CD1c-positive myeloid dendritic cell (primary cell): ENCODE measurements around the gene SFRP5.

ENCODE experiments used
- DNase-seq: peaks from one replicate; pipeline ENCODE4 v3.0.0-alpha.2; 2016; ENCODE audit errors: extremely low spot score

The SFRP5 gene

DNA sequence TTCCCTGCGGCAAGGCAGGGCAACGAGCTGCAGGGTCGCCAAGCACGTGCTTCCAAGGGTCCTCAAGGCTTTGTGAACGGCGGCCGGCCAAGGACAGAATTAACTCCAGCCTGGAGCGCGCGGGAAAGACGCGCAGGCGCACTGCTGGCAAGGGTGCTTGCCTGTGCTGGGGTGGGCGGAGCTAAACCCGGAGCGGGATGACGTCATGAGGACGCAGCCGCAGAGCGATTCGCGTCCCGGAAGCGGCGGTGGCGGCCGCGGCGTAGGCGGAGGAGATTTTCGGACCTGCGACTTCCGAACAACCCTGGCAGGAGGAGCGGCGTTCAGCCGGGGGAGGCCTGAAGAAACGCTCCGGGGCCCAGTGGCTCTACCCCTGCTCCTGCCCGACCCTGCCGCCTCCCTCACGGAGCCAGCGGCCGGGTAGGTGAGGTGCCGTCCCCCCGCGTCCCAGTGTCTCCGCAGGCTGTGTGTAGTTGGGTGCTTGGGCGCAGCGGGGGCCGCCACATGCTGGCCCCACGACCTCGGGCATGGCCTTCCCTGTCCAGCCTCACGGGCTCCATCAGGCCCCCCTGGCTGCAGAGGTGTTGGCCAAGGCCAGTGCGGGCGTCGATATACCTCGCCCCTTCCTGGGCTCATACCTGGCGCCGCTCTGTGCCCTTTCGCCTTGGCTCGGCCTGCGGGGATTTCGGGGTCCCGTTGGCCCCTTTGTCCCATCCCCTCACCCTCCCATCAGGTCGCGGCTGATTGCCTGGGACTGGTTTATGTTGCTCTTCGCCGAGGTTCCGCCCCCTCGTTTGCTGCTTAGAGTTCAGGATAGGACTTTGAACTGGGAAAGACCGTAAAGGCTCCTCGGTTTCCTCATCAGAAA, 34.7 kb downstream of the SFRP5 start, which contains the start of gene ZFYVE27:
TSS of gene ZFYVE27 (plus strand) at position 227 of the 868 bp plus-strand sequence. CDS start 1,350 bp downstream, outside the sequence.
- peak; percentile 99 for DNase-seq

DNA sequence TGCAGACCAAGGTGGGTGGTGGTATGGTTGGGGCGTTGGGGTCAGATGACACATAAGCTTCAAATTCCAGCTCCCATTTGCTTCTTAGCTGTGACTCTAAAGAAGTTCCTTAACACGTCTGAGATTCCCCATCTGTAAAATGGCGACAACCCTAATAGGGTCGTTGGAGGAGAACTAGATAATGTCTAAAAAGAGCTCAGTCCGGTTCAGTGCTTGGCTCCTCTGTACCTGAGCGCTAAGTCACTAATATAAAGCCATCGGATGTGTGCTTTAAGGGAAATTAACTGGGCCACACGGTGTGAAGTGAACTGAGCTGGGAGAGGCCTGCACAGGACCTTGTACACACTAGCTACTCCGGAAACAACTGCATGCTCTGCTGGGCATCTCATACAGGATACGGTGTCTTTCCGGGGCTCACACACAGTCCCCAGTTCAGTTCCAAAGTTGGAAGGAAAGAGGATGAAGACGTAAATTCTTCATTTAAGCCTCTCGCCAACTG, 35.3 kb downstream of the SFRP5 start:
- DNase-seq, result no peak

DNA sequence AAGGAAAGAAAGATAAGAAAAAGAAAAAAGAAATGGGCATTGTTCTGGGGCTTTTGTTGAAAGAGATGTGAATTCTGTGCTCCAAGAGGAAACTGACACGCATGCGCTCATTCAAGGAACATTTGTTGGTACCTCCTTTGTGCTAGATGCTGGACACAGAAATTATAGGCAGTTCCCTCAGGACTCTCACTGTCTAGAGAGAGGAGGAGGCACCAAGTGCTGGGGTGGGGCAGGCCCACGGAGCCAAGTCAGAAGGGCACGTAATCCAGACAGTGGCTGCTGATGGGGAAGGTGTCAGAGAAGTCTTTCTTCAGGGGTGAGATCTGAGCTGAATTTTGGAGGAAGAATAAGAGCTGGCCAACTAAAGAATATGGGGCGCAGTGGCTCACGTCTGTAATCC, 37.8 kb downstream of the SFRP5 start:
- DNase-seq, result no peak

DNA sequence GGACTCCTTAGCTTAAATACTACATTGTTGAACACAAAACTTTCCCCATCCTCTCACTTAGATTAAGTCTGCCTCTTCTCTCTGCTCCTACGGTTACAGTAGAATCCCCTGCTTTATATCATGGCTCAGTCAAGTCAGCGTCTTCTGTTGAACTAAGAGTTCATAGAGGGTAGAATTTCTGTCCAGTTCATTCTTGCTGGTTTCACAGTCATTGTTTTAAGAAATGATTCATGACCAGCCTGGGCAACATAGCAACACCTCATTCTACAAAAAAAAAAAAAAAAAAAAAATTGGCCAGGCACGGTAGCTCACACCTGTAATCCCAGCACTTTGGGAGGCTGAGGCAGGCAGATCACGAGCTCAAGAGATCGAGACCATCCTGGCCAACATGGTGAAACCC, 38.5 kb downstream of the SFRP5 start:
- no peak for DNase-seq

DNA sequence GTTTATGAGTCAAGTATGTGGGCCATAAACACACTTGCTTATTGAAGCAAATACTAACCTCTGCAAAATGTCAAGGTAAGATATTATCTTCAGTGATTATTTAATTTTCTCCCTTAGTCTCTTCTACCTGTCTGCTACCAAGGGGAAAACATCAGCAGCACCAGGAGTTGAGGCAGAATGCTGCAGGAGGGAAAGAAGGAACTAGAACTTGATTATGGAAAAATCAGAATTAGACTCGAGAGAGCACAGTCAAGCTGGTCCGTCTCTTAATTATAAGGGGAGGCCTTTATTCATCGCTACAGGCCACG, 39.8 kb downstream of the SFRP5 start:
- DNase-seq, result no peak

DNA sequence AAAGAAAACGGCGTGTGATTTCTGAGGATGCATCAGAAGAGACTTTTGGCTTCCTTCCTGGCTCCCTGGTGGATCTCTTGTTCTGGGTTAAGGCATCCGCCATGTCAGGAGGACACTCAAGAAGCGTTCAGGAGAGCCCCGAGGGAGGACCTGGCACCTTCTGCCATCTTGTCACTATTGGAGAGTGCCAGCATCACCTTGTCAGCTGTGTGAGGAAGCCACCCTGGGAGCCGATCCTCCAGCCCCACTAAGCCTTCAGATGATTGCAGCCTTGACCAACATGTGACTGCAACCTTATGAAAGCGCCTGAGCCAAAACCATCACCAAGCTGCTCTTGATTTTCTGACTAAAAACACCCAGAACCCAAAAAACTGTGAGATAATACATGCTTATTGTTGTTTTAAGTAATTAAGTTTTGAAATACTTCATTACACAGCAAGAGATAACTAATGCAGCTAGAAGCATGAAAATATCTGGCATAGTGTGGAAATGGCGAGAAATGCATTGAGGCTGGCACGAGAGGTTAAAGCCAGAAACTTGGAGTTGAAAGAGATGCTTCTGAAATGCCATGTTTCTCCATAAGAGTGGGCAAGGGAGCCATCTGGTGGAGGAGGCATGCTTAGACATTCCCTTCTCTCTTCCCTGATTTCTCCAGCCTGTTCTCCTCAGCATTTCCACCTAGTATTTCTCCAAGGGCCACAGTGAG, 40.3 kb downstream of the SFRP5 start:
- peak; percentile 82 for DNase-seq

DNA sequence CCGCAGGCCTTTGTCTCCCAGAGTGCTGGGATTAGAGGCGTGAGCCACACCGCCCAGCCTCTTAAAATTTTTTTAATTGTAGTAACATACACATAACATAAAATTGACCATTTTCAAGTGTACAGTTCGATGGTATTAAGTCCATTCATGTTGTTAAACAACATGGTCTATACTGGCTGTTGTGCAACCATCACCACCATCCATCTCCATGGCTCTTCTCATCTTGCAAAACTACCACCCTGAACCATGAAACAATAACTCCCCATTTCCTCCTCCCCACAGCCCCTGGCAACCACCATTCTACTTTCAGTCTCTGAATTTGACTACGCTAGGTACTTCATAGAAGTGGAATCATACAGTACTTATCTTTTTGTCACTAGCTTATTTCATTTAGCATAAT, 42.8 kb downstream of the SFRP5 start:
- DNase-seq, result no peak

DNA sequence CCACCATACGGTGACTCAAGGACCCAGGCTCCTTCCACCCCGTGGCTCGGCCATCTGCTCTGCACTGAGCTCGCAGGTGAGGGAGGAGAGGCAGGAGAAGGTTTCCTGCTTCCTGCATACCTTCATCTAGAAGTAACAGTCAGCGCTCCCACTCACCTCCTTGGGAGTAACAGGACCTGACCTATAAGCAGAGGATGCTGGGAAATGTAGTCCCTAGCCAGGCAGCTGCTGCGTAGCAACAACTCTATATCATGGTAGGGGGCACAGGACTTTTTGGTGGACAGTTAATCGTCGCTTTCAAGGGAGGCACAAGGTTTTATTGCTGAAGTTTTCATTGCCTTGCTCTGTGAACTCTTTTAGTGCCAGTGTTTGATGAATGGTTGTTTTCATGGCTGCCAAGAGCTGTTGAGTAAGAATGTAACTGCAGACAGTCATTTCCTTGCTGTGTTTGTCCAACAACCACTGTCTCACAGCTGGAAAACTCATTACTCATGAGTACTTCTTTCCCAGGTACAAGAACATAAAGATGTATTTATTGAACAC, 45.1 kb downstream of the SFRP5 start:
- no peak for DNase-seq

DNA sequence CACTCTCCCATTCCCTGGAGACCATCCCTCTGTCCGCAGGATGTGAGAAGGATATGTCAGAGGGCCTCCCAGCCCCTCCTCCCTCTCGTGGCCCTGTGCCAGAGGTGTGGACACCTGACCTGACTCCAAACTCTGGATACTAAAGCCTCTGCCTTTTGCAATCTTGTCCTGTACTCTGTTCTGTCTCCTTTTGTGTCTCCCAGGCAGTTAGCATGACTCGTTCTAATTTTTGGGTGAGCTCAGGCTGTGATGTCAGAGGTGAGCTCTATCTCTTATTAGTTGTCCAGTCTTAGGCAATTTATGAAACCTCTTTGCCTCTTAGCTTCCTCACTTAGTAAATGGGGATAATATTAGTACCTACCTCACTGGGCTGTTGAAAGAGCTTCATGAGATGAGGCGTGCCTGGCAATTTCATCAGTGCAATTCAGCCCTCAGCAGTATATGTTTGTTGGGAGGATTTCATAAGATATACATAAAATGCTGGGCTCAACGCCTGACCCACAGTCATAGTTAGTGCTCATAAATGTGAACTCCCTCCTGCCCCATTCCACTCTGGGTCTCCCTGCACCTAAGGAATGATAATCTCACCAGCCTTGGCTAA, 47.4 kb downstream of the SFRP5 start:
- peak; percentile 75 for DNase-seq

DNA sequence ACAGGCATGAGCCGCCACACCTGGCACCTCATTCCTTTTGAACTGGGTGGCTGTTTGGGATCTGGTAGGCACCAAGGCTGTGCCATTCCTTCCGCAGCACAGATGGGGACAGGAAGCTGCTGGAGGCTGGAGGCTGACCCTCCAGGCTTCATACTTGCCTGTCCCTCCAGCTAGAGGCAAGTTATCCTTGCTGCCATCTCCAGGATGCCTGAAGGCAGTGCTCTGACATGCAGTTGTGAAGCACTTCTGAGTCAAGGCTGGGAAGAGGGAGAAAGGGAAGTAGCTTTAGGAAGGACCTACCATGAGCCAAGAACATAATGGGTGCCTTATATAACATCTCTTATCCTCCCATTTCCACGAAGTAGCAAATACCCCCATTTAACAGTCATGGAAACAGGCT, 48.8 kb downstream of the SFRP5 start:
- peak; percentile 20 for DNase-seq

DNA sequence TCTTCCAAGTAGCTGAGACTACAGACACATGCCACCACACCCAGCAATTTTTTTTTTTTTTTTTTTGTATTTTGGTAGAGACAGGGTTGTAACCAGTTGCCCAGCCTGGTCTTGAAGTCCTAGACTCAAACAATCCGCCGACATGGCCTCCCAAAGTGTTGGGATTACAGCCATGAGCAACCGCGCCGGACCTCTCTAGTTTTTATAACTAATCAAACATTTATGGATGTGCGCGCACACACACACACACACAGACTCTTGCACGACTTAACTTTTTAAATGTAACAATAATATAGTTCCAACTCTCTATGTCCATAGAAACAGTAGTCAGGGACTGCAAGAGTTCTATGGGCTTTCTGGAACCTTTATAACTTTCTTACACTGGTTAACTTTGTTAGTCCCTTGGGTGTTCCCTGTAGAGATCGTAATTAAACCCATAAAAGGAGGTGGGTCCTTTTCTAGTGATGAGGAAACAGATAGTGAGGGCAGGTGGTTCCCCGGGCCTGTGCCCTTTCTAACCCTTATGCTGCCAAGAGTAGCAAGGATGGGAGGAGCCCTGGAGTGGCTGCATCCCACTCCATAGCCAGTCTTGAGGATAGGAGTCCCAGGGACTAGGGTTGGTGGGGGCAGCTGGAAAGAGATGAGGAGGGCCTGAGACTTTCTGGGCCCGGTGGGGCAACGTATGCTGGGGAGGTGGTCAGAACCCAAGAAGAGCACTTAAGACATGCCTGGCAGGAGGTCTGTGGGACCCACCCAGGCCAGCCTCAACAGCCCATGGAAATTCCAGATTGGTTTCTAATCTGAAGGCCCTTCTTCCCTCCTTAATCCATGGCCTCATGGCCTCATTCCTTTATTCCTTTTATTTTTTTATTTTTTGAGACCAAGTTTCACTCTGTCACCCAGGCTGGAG, 49.7 kb downstream of the SFRP5 start:
- no peak for DNase-seq

DNA sequence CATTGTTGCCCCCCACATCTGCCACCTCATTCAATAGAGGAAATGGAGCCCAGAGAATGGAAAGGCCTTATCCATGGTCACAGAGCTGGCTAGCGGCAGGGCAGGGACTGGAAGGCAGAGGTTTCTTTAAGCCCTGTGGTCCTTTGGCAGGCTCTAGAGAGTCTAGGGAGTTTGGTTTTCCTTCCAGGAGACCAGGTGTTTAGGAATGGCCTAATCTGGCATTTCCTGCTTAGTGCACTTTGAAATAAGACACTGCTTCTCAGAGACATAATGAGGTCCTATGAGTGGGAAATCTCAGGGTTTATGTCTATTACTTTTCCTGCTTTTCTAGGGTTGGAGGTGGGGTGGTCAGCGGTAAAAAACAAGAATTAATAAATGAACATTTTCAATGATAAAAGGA, 52.2 kb downstream of the SFRP5 start:
- DNase-seq, result no peak

DNA sequence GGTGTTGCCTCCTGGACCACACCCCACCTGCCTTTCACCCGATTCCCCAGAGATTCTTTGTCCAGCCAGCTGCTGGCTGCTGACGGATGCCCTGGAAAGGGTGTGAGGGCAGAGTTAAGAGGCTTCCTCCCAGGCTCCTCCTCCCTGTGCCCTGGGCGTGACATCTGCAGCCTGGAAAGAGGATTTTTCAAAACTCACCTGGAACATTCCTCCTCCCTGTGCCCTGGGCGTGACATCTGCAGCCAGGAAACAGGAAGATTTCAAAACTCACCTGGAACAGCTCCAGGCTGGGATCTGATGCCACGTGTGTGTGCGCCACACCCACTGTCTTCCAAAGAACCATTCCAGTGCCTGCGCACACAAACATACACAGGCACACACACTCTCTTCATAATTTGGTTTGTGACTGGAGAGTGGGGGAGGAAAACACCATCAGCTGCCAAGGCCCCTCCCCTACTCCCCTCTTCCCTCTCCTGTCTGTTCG, 53.1 kb downstream of the SFRP5 start:
- no peak for DNase-seq

DNA sequence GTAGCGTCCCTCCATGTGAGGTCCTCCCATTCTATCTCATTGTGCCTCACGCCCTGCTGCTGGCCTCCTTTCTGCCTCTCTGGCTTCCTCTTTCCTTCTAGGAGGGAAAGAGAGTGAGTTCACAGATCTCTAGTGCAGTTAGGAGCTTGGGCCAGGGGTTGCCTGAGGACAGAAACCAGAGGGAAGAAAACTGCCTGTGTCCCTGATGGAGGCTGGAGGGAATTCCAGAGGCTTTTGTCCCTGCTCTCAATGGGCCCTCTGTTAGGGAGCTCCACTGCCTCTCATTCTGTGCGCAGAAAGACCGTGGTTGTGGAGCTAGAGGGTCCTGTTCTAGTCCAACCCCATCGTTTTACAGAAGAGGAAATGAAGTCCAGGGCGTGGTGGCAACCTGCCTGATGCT, 53.6 kb downstream of the SFRP5 start:
- peak; percentile 33 for DNase-seq

DNA sequence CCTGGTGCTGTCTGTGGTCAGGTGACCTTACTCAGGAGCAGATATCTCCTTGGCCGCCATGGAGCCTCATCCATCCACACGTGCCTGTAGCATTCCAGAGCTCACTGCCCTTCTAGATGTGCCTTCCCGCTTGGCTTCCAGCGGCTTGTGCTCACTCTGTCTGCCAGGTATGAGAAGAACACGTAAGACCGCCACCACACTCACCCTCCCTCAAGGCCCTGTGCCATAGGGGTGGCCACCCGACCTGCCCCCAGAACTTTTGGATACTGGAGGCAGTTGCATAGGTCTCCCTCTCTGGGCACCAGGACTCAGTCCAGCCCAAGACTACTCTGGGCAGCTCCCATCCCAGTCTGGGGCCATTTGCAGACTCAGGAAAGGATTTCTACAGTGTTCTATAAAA, 54.2 kb downstream of the SFRP5 start:
- DNase-seq, result no peak
